Panc1 (cell line): Measurements from ENCODE around the gene CDC123.

Experiments used
- CTCF ChIP-seq: fragments of 450-650 bp; IDR thresholded peaks from 2 replicates; pipeline ENCODE4 v1.5.1; 2017; ENCODE audit warnings: mild to moderate bottlenecking
- POLR2AphosphoS5 ChIP-seq: IDR thresholded peaks from 2 replicates; pipeline ENCODE4 v1.6.1; 2012; ENCODE audit warnings: mild to moderate bottlenecking, low read depth, low read length, moderate library complexity
- REST ChIP-seq, 2 experiments: IDR thresholded peaks; 2 replicates each; pipeline ENCODE4 v1.6.1; 2011 to 2012; ENCODE audit warnings: low read depth in 2 of 2, control low read depth in 1 of 2, low read length in 1 of 2, mild to moderate bottlenecking in 1 of 2, moderate library complexity in 1 of 2; ENCODE audit not compliant: insufficient read depth in 1 of 2
- SIN3A ChIP-seq: IDR thresholded peaks from 2 replicates; pipeline ENCODE4 v1.6.1; 2012; ENCODE audit warnings: low read depth, mild to moderate bottlenecking, low read length, moderate library complexity, borderline replicate concordance; ENCODE audit not compliant: insufficient read depth

- TF ChIP-seq SIN3A (no peak), CTCF (no peak), POLR2AphosphoS5 (no peak), REST (IDR thresholded peaks at IDR 0.05; ENCODE audit: insufficient read depth in 1 of 2, low read depth in 2 of 2, low read length in 1 of 2) (no peak)
Measured at GRCh38 chr10:12191715-12192114, 4.3 kb upstream of the CDC123 start.
